HG02759 (cell line): ENCODE data around the gene OR2AG2.
"Not testable (repeated sequence)": the region's sequence is repeated elsewhere in the genome, so short reads cannot be mapped to it uniquely, and the experiment has no call there.

Experiments
- ATAC-seq: cut with Tn5 transposase; IDR thresholded peaks from one replicate; pipeline ENCODE4 v1.9.1; 2021; ENCODE audit warnings: mild to moderate bottlenecking, moderate library complexity; ENCODE audit not compliant: unreplicated experiment

OR2AG2 gene

GRCh38 chr11:6771926-6772893 is at the start of gene OR2AG2:
Gene OR2AG2, minus strand, starts transcription at chr11:6771976. Its CDS starts 3,019 bp downstream, at chr11:6768957.
- ATAC-seq = peak; percentile 93

GRCh38 chr11:6818967-6819366 is 47.2 kb upstream of the OR2AG2 start:
- no peak for ATAC-seq

GRCh38 chr11:6817694-6818093 is 45.9 kb upstream of the OR2AG2 start:
- ATAC-seq = no peak

- ATAC-seq = no peak
Observed at GRCh38 chr11:6813656-6814055, 41.9 kb upstream of the OR2AG2 start.

GRCh38 chr11:6812390-6813005 is 40.7 kb upstream of the OR2AG2 start:
- peak; percentile 92 for ATAC-seq

- not testable (repeated sequence) for ATAC-seq
Observed at GRCh38 chr11:6801075-6801474, 29.3 kb upstream of the OR2AG2 start.

GRCh38 chr11:6799402-6799801 is 27.6 kb upstream of the OR2AG2 start, which contains the start of gene OR6A2:
Gene OR6A2, minus strand, starts transcription at chr11:6799689. Its CDS starts 3,981 bp downstream, at chr11:6795708.
- no peak for ATAC-seq

- ATAC-seq = no peak
Observed at GRCh38 chr11:6794639-6795038, 22.9 kb upstream of the OR2AG2 start.

GRCh38 chr11:6790546-6790945 is 18.8 kb upstream of the OR2AG2 start:
- ATAC-seq = no peak

- ATAC-seq = no peak
Observed at GRCh38 chr11:6782720-6783119, 10.9 kb upstream of the OR2AG2 start, which contains the start of gene OR2AG1. Gene OR2AG1, plus strand, starts transcription at chr11:6783020. Its CDS starts 2,018 bp downstream, at chr11:6785038.

GRCh38 chr11:6780829-6781228 is 9.1 kb upstream of the OR2AG2 start:
- no peak for ATAC-seq

- no peak for ATAC-seq
Observed at GRCh38 chr11:6778518-6778917, 6.7 kb upstream of the OR2AG2 start.

GRCh38 chr11:6757373-6757967 is 14.3 kb downstream of the OR2AG2 start:
- peak; percentile 67 for ATAC-seq

GRCh38 chr11:6755953-6756347 is 15.8 kb downstream of the OR2AG2 start:
- ATAC-seq = no peak

- ATAC-seq = no peak
Observed at GRCh38 chr11:6755303-6755952, 16.3 kb downstream of the OR2AG2 start.

GRCh38 chr11:6747097-6747668 is 24.6 kb downstream of the OR2AG2 start:
- no peak for ATAC-seq

- ATAC-seq = peak; percentile 30
Observed at GRCh38 chr11:6746626-6747025, 25.1 kb downstream of the OR2AG2 start.

GRCh38 chr11:6746086-6746618 is 25.6 kb downstream of the OR2AG2 start:
- peak; percentile 84 for ATAC-seq

- peak; percentile 63 for ATAC-seq
Observed at GRCh38 chr11:6745465-6746015, 26.2 kb downstream of the OR2AG2 start.

- no peak for ATAC-seq
Observed at GRCh38 chr11:6745018-6745417, 26.8 kb downstream of the OR2AG2 start.
